Gastrocnemius medialis (tissue), 4 donors: Measurements from ENCODE around the gene SCD5. TPM values are rescaled to one million over a fixed set of nuclear protein-coding genes. Genes with fewer than 3 reads are reported as not detected.

Experiments used
- ATAC-seq, 2 donors: fragments of 150-250 bp; one replicate each; pipeline ENCODE4 v1.9.1; 2016
- DNase-seq, 2 donors: peaks; one replicate each; pipeline ENCODE4 v3.0.0-alpha.2; 2019
- H3K27ac ChIP-seq, 4 donors: fragments of 200-600 bp; sonication (generic); 1 replicate in 1 of 4; 2 replicates in 3 of 4; pipeline ENCODE4 v1.5.1; 2016 to 2018; ENCODE audit warnings: mild to moderate bottlenecking in 2 of 4, moderate library complexity in 1 of 4
- H3K27me3 ChIP-seq, 3 donors: fragments of 200-600 bp; sonication (generic) in 2 of 3; 1 replicate in 1 of 3; 2 replicates in 2 of 3; pipeline versions ENCODE4 v1.5.1 to v1.6.0; 2016 to 2019; ENCODE audit warnings: mild to moderate bottlenecking in 1 of 3, moderate library complexity in 1 of 3
- H3K36me3 ChIP-seq, 2 donors: fragments of 200-600 bp; sonication (generic) in 1 of 2; one replicate each; pipeline ENCODE4 v1.5.1; 2017 to 2018
- H3K4me1 ChIP-seq, 2 donors: fragments of 200-600 bp; sonication (generic) in 1 of 2; one replicate each; pipeline ENCODE4 v1.5.1; 2016 to 2017; ENCODE audit warnings: mild to moderate bottlenecking in 2 of 2
- H3K4me3 ChIP-seq, 4 donors: fragments of 200-600 bp; sonication (generic) in 3 of 4; 1 replicate in 1 of 4; 2 replicates in 3 of 4; pipeline ENCODE4 v1.5.1; 2016 to 2019; ENCODE audit warnings: mild to moderate bottlenecking in 2 of 4
- H3K9me3 ChIP-seq, 3 donors: fragments of 200-600 bp; sonication (generic) in 2 of 3; 1 replicate in 1 of 3; 2 replicates in 2 of 3; pipeline ENCODE4 v1.5.1; 2016 to 2019
- POLR2A ChIP-seq, 2 donors: fragments of 450-650 bp; IDR thresholded peaks; one replicate each; pipeline ENCODE4 v1.6.1; 2017; ENCODE audit warnings: antibody characterized with exemption in 2 of 2, mild to moderate bottlenecking in 2 of 2, moderate library complexity in 2 of 2
- in situ Hi-C, 4 donors: fragments of 200-750 bp; cut with MboI; loops; one replicate each; pipeline versions ENCODE4 v1.15.0 to v1.8.0; 2017; ENCODE audit warnings: low sequenced_read_pairs in 4 of 4
- intact Hi-C: fragments of 100-400 bp; cut with DNase I; formaldehyde crosslinking; loops from one replicate; pipeline ENCODE4 v1.15.1; 2023; ENCODE audit warnings: low total_unique reads
- total RNA-seq, 4 donors: library from RNA; depleted of rRNA; stranded (reverse); fragments of >200 nt; gene quantifications; one replicate each; pipeline versions ENCODE4 v1.1.0 to v1.2.3, GENCODE V29; 2016
- TF ChIP-seq, protein P1 (sequence below), 5 experiments: fragments of 450-650 bp in 3 of 5; fragments of 200-600 bp in 2 of 5; sonication (generic) in 2 of 5; IDR thresholded peaks in 4 of 5; conservative IDR thresholded peaks in 1 of 5; 1 replicate in 4 of 5; 2 replicates in 1 of 5; pipeline ENCODE4 v1.5.1; 2016 to 2019; ENCODE audit warnings: antibody characterized with exemption in 5 of 5, mild to moderate bottlenecking in 3 of 5, moderate library complexity in 3 of 5

Gene SCD5
- total RNA-seq, 4 donors from 2014 or later: 0.68 to 2.4 (median 1.4) TPM

DNA sequence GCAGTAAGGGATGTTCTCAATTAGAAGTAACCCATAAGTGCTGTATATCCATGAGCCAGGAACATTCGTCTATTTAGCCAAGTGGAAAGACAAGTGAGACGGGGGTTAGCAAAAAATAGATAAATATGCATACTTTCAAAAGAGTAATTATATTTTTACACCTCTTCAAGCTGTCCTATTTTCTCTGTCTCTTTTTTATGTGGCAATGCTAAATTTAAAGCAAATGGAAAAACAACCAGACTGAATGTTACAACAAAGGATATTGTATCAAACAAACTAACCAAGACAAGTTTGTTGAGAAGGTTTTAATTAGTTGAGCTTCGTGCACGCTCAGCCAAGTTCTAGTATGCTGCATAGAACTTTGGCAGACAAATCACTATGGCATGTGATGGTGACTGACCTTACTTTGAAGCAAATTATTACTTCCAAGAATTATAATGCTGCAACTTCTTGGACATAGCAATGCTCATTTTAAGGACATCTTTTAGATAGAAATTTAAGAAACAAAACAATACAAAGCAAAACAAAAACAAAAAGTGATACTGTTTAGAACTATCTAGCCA is 175.4 kb downstream of the SCD5 start:
- no peak for DNase-seq
- H3K4me1 ChIP-seq: no peaks in the 10 kb centered on the region
- TF ChIP-seq, protein P1, sequence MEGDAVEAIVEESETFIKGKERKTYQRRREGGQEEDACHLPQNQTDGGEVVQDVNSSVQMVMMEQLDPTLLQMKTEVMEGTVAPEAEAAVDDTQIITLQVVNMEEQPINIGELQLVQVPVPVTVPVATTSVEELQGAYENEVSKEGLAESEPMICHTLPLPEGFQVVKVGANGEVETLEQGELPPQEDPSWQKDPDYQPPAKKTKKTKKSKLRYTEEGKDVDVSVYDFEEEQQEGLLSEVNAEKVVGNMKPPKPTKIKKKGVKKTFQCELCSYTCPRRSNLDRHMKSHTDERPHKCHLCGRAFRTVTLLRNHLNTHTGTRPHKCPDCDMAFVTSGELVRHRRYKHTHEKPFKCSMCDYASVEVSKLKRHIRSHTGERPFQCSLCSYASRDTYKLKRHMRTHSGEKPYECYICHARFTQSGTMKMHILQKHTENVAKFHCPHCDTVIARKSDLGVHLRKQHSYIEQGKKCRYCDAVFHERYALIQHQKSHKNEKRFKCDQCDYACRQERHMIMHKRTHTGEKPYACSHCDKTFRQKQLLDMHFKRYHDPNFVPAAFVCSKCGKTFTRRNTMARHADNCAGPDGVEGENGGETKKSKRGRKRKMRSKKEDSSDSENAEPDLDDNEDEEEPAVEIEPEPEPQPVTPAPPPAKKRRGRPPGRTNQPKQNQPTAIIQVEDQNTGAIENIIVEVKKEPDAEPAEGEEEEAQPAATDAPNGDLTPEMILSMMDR (IDR thresholded peaks at IDR 0.05 in 4 of 5, conservative IDR thresholded peaks at IDR 0.05 in 1 of 5): no peak
- TF ChIP-seq POLR2A (IDR thresholded peaks at IDR 0.05): no peak
- no peaks in the 10 kb centered on the region for H3K9me3 ChIP-seq
- no peaks in the 10 kb centered on the region for H3K27me3 ChIP-seq
- in situ Hi-C loops (no loop called here), intact Hi-C loops (no loop called here)
- no peak for ATAC-seq
- H3K4me3 ChIP-seq: no peak overlapping the region
- no peaks in the 10 kb centered on the region for H3K36me3 ChIP-seq
- no peak overlapping the region for H3K27ac ChIP-seq

DNA sequence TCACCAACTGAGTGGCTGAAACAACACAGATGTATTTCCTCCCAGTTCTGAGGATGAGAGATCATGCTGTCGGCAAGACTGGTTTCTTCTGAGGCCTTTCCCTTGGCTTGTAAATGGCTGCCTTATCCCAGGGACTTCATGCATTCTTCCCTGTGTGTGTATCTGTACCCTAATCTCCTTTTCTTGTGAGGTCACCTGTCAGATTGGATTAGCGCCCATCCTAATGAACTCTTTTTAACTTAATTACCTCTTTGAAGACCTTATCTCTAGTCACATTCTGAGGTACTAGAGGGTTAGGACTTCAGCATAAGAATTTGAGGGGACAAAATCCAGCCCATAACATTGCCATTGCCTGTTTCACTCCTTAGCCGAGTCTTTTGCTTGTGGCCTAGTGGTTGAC is 177.3 kb downstream of the SCD5 start:
- TF ChIP-seq, protein P1 (IDR thresholded peaks at IDR 0.05 in 4 of 5, conservative IDR thresholded peaks at IDR 0.05 in 1 of 5): no peak
- no peak for TF ChIP-seq POLR2A (IDR thresholded peaks at IDR 0.05)
- no peaks in the 10 kb centered on the region for H3K4me1 ChIP-seq
- intact Hi-C loops: no loop called here

DNA sequence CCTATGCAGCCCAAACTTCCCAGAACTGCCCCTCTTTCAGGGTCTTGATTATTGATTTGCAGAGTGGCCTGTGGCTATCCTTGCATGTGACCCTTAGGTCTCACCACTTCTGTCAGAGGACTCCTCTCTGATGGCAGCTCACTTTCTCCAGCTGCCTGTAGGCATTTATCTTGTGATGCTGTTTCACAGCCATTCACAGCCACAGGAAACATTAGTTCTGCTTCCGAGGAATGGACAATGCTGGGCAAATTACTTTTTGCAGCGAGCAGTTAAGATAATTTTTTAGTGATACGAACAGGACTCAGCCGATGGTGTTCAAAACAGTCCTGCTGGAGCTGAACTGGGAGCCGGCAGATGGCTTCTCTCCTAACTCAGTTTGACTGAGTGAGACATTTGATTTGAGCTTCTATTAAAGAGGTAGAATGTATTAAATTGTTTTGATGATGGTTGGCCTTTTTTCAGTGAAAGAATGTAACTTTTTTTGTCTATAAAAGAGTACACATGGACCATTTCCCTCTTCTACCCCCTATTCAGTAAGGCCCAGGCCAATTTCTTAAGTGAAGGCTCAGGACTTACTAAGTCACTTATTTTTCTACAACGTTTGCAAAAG is 178.4 kb downstream of the SCD5 start:
- in situ Hi-C loops (no loop called here), intact Hi-C loops (no loop called here)
- Histone ChIP-seq H3K27me3 (no peaks in the 10 kb centered on the region), H3K4me1 (no peaks in the 10 kb centered on the region), H3K27ac (no peak overlapping the region), H3K36me3 (no peaks in the 10 kb centered on the region), H3K9me3 (no peaks in the 10 kb centered on the region), H3K4me3 (no peak overlapping the region)
- TF ChIP-seq, protein P1 (IDR thresholded peaks at IDR 0.05 in 4 of 5, conservative IDR thresholded peaks at IDR 0.05 in 1 of 5): no peak
- TF ChIP-seq POLR2A (IDR thresholded peaks at IDR 0.05): no peak
- ATAC-seq (no peak), DNase-seq (no peak)

More for the DNA sequence above, 177.3 kb downstream of the SCD5 start:
- in situ Hi-C loops: no loop called here
- Histone ChIP-seq H3K27ac (no peak overlapping the region), H3K36me3 (no peaks in the 10 kb centered on the region), H3K4me3 (no peak overlapping the region), H3K27me3 (no peaks in the 10 kb centered on the region), H3K9me3 (no peaks in the 10 kb centered on the region)
- DNase-seq: no peak
- ATAC-seq: no peak

DNA sequence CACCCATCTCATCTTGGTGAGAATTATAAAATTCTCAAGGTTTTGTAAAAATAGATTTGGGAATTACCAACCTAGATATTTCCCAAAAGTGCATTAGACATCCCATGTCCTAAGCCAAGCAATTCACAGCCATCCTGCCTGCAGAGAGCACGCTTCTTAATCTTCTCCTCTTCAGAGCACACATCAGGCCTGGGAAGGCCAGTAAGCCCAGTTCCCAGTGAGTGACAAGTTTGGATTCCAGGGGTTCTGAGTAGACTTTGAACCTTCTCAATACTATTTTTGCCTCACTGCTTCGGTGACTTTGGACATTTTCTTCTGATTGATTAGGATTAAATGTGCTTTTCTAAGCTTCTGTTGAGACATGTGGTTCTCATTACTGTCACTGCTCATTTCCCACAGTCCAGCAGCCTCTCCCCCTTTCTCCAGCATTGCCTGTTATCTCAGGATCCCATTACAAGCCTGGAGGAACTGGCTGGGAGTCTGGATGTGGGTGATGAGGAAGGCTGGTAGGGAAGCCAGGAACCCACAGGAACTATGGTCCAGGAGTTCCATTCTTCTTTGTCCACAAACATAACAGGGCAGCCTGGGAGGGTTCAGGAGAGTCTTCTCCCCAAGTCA is 180.4 kb downstream of the SCD5 start:
- Histone ChIP-seq H3K4me3 (no peak overlapping the region), H3K9me3 (no peaks in the 10 kb centered on the region), H3K4me1 (no peaks in the 10 kb centered on the region), H3K36me3 (no peaks in the 10 kb centered on the region), H3K27ac (no peak overlapping the region), H3K27me3 (no peaks in the 10 kb centered on the region)
- ATAC-seq: no peak
- in situ Hi-C loops: no loop called here
- intact Hi-C loops: no loop called here
- no peak for DNase-seq
- TF ChIP-seq POLR2A (IDR thresholded peaks at IDR 0.05): no peak
- TF ChIP-seq, protein P1 (IDR thresholded peaks at IDR 0.05 in 4 of 5, conservative IDR thresholded peaks at IDR 0.05 in 1 of 5): no peak
